ENCODE measurements around the gene EIF1AX. TPM values are rescaled to one million over a fixed set of nuclear protein-coding genes. Genes with fewer than 3 reads are reported as not detected.

The EIF1AX gene
- total RNA-seq, 1 experiment from 2014 or later = 159 TPM

- H3K9me3 Mint-ChIP-seq = no peaks in the 10 kb centered on the region
- no peaks in the 10 kb centered on the region for H3K4me1 Mint-ChIP-seq
- peaks cover 4% of the 10 kb centered on the region for H3K36me3 Mint-ChIP-seq
- ATAC-seq = no peak
- TF ChIP-seq, protein P1, sequence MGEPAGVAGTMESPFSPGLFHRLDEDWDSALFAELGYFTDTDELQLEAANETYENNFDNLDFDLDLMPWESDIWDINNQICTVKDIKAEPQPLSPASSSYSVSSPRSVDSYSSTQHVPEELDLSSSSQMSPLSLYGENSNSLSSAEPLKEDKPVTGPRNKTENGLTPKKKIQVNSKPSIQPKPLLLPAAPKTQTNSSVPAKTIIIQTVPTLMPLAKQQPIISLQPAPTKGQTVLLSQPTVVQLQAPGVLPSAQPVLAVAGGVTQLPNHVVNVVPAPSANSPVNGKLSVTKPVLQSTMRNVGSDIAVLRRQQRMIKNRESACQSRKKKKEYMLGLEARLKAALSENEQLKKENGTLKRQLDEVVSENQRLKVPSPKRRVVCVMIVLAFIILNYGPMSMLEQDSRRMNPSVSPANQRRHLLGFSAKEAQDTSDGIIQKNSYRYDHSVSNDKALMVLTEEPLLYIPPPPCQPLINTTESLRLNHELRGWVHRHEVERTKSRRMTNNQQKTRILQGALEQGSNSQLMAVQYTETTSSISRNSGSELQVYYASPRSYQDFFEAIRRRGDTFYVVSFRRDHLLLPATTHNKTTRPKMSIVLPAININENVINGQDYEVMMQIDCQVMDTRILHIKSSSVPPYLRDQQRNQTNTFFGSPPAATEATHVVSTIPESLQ (CRISPR knock-in tag; IDR thresholded peaks at IDR 0.05) = no peak
- no peak for TF ChIP-seq JAZF1 (CRISPR knock-in tag; IDR thresholded peaks at IDR 0.05)
- H3K4me3 Mint-ChIP-seq = no peak overlapping the region
- no peak overlapping the region for H3K27ac Mint-ChIP-seq
- POLR2A ChIA-PET = no interaction called here
- CTCF ChIA-PET = no interaction called here
- no peaks in the 10 kb centered on the region for H3K27me3 Mint-ChIP-seq (ENCODE audit: low read depth)
- DNase-seq (ENCODE audit: low spot score) = no peak
Measured at GRCh38 chrX:20181598-20182329, 40.1 kb upstream of the EIF1AX start.

DNA sequence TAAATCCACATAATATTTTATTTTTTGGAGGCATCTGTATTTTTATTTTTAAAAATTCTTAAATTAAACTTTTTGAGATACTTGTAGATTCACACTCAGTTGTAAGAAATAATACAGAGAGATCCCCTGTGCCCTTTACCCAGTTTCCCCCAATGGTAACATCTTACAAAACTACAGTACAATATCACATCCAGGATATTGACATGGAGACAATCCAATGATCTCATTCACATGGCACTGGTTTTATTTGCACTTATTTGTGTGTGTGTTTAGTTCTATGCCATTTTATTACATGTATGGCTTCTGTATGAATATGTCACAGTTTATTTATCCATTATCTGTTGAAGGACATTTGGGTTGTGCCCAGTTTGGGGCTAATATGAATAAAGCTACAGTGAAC lies 35.5 kb upstream of the EIF1AX start:
- Mint-ChIP-seq H3K9me3 (no peaks in the 10 kb centered on the region), H3K4me1 (no peaks in the 10 kb centered on the region), H3K27me3 (ENCODE audit: low read depth) (no peaks in the 10 kb centered on the region), H3K4me3 (no peak overlapping the region), H3K27ac (no peak overlapping the region), H3K36me3 (peaks cover 4% of the 10 kb centered on the region; the same call in 1 of the 2 replicates)
- ATAC-seq (no peak), DNase-seq (ENCODE audit: low spot score) (no peak)
- CTCF ChIA-PET = no interaction called here
- POLR2A ChIA-PET = no interaction called here
- TF ChIP-seq HMGXB4 (CRISPR knock-in tag; IDR thresholded peaks at IDR 0.05) (no peak), CBFB (CRISPR knock-in tag; IDR thresholded peaks at IDR 0.05; ENCODE audit: low read depth) (no peak), NR3C1 (CRISPR knock-in tag; conservative IDR thresholded peaks at IDR 0.05; ENCODE audit: low read depth) (no peak)
- TF ChIP-seq, protein P2, sequence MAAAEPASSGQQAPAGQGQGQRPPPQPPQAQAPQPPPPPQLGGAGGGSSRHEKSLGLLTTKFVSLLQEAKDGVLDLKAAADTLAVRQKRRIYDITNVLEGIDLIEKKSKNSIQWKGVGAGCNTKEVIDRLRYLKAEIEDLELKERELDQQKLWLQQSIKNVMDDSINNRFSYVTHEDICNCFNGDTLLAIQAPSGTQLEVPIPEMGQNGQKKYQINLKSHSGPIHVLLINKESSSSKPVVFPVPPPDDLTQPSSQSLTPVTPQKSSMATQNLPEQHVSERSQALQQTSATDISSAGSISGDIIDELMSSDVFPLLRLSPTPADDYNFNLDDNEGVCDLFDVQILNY (CRISPR knock-in tag; IDR thresholded peaks at IDR 0.05) = no peak

DNA sequence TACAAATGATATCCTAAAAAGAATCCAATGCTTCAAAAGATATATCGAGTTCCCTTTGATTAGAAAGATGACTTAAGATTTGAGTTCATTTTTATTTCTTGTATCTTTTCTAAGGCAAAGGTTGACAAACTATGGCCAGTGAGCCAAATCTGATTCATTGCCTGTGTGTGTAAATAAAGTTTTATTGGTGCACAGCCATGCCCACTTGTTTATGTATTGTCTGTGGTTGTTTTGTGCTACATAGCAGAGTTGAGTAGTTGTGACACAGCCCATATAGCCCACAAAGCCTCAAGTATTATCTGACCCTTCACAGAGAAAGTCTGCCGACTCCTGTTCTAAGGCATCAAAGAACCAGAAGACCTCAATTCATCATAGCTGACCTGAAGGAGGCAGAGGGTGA lies 32.2 kb upstream of the EIF1AX start:
- Mint-ChIP-seq H3K4me3 (no peak overlapping the region), H3K27me3 (ENCODE audit: low read depth) (no peaks in the 10 kb centered on the region), H3K9me3 (no peaks in the 10 kb centered on the region), H3K27ac (no peak overlapping the region), H3K36me3 (peaks cover 9% of the 10 kb centered on the region; the same call in 1 of the 2 replicates), H3K4me1 (no peaks in the 10 kb centered on the region)
- no peak for ATAC-seq
- no peak for DNase-seq (ENCODE audit: low spot score)
- ChIA-PET CTCF (interaction anchor here (0.7 kb wide), 1 partner anchor 277 kb away, joined by 3 read pairs; no protein-coding TSS in a partner anchor), POLR2A (no interaction called here)
- TF ChIP-seq KAT7 (CRISPR knock-in tag; IDR thresholded peaks at IDR 0.05; ENCODE audit: borderline replicate concordance) (no peak), ELF4 (CRISPR knock-in tag; IDR thresholded peaks at IDR 0.05; ENCODE audit: low read depth) (no peak), SP1 (CRISPR knock-in tag; conservative IDR thresholded peaks at IDR 0.05) (no peak), RORB (CRISPR knock-in tag; IDR thresholded peaks at IDR 0.05) (no peak), USF1 (CRISPR knock-in tag; IDR thresholded peaks at IDR 0.05) (no peak), ERG (CRISPR knock-in tag; IDR thresholded peaks at IDR 0.05) (no peak), ETV6 (CRISPR knock-in tag; IDR thresholded peaks at IDR 0.05) (no peak), CREM (CRISPR knock-in tag; IDR thresholded peaks at IDR 0.05) (no peak), NFATC4 (CRISPR knock-in tag; IDR thresholded peaks at IDR 0.05) (no peak), ZBTB21 (CRISPR knock-in tag; IDR thresholded peaks at IDR 0.05; ENCODE audit: borderline replicate concordance) (no peak), ZNF512 (CRISPR knock-in tag; IDR thresholded peaks at IDR 0.05; ENCODE audit: borderline replicate concordance) (no peak), ZNF219 (CRISPR knock-in tag; IDR thresholded peaks at IDR 0.05; ENCODE audit: borderline replicate concordance) (no peak), ZNF263 (CRISPR knock-in tag; IDR thresholded peaks at IDR 0.05; ENCODE audit: low read depth) (no peak), IRF2 (CRISPR knock-in tag; IDR thresholded peaks at IDR 0.05; ENCODE audit: borderline replicate concordance, low read depth) (no peak), ATF1 (CRISPR knock-in tag; IDR thresholded peaks at IDR 0.05) (no peak), HMGA2 (CRISPR knock-in tag; IDR thresholded peaks at IDR 0.05) (no peak), ZNF423 (CRISPR knock-in tag; IDR thresholded peaks at IDR 0.05) (no peak)
- TF ChIP-seq, protein P3, sequence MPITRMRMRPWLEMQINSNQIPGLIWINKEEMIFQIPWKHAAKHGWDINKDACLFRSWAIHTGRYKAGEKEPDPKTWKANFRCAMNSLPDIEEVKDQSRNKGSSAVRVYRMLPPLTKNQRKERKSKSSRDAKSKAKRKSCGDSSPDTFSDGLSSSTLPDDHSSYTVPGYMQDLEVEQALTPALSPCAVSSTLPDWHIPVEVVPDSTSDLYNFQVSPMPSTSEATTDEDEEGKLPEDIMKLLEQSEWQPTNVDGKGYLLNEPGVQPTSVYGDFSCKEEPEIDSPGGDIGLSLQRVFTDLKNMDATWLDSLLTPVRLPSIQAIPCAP (CRISPR knock-in tag; IDR thresholded peaks at IDR 0.05) = no peak

All from WTC11 (cell line).